Measurements from ENCODE around the gene PTPRF.

PTPRF gene

DNA sequence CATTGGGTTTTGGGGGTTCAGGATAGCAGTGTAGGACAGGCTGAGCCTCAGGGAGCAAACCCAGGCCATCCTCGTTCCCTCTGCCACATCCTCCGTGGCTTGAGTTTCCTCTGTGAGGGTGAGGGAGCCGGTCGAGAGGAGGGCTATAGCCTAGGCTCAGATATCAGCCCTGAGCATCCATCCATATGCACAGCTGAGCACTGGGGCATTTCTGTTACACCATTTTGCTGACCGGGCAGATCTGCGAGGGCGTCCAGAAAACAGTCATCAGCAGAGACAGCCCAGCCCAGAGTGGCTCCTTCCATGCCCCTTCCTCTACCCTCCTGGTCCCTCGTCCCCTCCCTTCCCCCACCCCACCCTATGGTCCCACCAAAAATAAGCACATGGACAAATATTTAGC, 53.5 kb downstream of the PTPRF start:
- DNase-seq: no peak

DNA sequence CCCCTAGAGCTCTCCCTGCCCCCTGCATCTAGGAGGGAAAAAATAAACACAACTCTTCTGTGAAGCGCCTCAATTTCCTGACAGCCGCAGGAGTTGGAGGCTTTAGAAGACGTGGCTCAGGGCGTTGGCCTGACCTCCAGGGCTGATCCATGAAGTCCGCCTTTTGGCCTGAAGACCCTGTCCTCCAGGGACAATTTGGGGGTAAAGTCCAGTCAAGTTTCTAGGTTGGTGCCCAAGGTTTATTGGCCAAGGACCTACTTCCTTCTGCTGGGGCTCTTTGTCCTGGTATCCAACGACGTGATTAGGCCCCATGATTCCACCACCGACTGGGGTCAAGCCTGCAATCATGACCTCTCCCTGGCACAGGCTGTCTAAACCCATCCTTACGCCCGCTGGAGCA, 54.9 kb downstream of the PTPRF start:
- no peak for DNase-seq

DNA sequence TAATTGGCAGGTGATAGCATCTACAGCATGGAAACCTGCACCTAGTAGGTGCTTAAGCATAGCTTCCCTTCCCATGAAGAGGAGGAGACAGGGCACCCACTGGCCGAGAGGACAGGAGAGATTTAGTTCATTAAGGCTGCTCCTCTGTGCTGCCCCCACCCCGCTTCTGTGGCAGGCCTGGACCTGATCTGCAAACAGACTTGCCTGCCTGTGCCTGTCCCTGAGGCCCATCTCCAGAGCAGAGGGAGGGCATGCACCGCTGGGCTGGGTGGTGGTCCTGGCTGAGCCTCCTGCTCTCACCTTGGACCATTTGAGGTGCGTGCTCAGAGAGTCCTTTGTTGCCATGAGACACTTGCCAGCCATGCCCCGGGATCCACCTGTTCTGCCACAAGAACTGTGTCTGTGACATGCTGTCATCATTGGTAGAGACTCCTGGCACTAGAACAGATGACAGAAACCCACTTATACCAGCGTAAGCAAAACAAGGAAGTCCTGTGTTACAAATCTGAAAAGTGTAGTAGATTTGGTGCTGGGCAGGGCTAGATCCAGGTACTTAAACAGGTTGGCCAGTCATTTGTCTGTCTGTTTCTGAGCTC, 55.6 kb downstream of the PTPRF start:
- no peak for DNase-seq

DNA sequence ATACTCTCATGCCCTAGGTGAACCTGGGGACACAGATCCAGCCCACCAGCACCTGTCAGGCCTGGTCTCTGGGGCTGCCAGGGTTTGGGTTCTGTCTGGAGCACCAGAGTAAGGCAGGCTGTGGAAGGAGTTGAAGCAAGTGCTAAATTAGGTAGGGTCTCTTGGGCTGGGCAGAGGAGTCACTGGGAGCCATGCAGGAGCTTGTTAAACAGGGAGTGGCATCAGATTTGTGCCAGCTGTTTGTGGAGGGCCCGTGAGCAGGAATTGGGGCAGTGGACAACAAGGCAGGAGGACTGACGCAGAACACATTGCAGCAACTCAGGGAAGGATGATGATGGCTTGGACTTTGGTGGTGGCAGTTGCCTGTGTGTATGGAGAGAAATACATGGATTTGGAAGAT, 56.3 kb downstream of the PTPRF start:
- no peak for DNase-seq

DNA sequence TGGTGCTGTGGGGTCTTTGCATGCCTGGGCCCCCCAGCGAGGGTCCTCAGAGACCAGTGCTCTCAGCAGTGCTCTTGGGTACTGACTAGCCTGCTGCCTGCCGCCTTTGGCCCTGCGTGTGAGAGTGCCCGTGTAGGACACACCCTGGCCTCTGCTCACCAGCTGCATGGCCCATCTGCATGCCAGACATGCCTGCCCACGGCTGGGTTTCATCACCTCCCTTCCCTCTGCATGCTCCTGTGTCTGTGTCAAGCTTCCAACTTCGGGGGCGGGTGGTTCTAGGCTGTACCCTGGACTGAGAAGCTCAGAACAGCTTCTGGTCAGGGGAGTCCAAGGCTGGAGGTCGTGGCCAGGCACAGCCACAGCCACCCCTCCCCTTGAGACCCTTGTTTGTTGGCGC, 56.9 kb downstream of the PTPRF start:
- DNase-seq: no peak

DNA sequence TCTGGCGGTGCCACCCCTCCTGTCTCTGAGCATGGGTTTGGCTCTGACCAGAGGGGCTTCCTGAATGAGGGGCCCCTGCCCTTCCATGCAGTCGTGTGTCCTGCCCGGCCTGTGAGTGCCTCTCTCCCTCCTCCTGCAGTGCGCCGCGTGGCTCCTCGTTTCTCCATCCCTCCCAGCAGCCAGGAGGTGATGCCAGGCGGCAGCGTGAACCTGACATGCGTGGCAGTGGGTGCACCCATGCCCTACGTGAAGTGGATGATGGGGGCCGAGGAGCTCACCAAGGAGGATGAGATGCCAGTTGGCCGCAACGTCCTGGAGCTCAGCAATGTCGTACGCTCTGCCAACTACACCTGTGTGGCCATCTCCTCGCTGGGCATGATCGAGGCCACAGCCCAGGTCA, 57.9 kb downstream of the PTPRF start:
- DNase-seq: no peak

DNA sequence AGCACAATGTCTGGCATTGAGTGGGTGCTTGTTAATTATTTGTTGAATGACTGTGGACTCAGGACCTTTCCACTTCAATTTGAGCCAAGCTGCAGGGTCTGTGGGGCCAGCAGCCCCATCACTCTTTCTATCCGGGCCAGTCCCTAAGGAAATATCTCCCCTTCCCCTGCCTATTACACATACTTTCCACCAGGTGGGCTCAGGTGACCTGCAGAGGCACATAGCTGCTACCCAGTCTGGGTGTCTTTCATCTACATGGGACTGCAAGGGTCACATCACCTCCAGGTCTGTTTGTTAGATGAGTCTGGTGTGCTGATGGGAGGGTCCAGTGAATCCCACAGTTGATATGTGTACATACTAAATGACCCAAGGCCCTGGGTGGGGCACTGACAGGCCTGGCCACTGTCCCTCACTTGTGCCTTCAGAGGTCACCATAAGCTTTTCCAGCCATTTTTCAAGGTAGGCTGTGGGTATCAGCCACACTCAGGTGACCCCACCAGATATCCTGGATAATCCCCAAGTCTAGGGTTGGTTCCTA, 59.8 kb downstream of the PTPRF start:
- DNase-seq: no peak

DNA sequence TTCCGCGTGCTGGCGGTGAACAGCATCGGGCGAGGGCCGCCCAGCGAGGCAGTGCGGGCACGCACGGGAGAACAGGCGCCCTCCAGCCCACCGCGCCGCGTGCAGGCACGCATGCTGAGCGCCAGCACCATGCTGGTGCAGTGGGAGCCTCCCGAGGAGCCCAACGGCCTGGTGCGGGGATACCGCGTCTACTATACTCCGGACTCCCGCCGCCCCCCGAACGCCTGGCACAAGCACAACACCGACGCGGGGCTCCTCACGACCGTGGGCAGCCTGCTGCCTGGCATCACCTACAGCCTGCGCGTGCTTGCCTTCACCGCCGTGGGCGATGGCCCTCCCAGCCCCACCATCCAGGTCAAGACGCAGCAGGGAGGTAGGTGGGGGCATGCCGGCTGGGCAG, 60.5 kb downstream of the PTPRF start:
- DNase-seq: no peak

DNA sequence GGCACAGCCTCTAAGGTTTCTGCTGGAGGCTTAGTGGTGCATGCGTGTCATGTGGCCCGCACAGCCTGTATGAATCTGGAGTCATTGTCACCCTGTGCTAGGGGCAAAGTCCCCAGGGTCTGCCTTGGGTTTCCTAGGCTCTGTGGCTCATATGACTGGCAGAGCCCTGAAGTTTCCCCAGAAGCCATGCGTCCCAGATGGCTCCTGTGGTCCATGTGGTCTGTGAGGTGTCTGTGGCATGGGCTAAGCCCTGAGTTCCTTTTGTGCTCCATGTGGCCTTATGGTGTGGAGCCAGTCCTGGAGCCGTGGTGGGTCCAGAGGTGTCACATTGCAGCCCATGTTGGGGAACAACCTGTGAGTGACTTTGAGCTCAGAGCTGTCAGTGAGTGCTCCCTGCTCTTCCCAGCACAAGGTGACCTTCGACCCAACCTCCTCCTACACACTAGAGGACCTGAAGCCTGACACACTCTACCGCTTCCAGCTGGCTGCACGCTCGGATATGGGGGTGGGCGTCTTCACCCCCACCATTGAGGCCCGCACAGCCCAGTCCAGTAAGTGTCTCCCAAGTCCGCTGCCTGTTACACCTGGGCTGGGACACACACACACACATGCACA, 61.5 kb downstream of the PTPRF start:
- DNase-seq: no peak

DNA sequence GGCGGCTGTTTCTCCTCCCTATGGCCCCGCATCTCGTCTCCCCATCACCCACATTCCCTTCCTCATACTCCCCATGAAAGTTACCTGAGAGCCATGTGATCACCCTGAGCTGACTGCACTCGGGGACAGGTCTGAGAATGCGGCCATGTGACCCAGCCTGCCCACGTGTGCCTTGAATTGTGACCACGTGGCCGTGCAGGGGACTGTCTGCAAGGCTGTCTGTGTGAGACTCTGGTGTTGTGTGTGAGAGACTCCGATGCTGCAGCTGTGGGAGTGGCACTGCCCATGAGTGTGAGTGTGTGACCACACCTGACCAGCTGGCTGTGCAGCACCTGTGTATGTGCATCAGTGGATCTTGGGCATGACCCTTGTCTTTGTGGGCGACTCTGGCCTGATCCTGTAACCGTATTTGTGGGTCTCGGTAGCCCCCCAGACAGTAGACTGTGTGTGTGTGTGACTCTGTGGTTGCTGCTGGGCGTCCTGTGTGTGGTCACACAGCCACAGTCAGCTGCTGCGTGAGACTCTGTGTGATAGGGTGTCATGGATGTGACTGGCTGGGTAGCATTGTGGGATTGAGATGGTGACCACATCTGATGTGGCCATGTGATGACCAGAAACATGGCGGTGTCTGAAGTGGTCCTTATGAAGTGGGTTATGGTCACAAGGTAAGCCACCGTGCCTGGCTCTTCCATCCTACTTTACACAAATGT, 62.4 kb downstream of the PTPRF start:
- no peak for DNase-seq

DNA sequence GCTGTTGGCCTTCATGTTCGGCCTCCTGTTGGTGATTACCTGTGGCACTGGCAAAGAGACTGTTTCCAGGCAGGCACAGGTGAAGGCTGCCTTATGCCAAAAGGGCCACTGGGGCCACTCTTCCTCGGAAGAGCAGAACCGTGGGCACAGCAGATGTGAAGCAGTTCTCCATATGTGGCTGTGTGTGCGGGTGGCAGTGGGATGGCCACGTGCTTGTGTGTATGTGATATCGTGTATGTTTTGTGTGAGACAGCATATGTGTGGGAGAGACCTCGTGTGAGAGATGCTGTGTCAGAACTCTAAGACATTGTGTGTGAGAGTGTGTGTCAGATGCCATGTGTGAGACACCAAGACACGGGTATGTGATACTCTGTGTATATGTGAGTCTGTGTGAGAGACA, 65.9 kb downstream of the PTPRF start:
- no peak for DNase-seq

DNA sequence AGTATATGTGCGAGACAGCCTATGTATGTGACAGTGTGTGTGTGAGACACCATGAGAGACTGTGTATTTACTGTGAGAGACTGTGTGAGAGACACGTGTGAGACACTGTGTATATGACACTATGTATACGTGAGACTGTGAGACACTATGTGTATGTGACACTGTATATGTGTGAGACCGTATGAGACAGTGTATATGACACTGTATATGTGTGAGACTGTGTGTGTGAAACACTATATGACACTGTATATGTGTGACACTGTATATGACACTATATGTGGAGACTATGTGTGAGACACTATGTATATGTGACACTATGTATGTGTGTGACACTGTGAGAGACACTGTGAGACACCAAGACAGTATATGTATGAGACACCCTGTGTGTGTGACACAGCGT, 66.3 kb downstream of the PTPRF start:
- no peak for DNase-seq

DNA sequence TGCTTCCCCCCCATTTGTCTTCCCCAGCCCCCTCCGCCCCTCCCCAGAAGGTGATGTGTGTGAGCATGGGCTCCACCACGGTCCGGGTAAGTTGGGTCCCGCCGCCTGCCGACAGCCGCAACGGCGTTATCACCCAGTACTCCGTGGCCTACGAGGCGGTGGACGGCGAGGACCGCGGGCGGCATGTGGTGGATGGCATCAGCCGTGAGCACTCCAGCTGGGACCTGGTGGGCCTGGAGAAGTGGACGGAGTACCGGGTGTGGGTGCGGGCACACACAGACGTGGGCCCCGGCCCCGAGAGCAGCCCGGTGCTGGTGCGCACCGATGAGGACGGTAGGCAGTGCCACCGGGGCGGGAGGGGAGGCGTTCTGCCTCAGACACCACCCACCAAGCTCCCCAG, 67.0 kb downstream of the PTPRF start:
- DNase-seq: no peak

DNA sequence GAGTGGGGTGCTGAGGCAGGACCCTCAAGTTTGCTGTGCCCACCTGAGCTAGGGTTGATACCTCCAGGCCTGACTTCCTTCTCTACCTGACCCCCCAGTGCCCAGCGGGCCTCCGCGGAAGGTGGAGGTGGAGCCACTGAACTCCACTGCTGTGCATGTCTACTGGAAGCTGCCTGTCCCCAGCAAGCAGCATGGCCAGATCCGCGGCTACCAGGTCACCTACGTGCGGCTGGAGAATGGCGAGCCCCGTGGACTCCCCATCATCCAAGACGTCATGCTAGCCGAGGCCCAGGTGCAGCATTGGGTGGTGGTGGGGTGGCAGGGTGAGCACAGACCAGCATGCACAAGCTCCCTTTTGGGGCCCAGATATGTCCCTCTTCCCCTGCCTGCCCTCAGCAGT, 67.9 kb downstream of the PTPRF start:
- DNase-seq: no peak

DNA sequence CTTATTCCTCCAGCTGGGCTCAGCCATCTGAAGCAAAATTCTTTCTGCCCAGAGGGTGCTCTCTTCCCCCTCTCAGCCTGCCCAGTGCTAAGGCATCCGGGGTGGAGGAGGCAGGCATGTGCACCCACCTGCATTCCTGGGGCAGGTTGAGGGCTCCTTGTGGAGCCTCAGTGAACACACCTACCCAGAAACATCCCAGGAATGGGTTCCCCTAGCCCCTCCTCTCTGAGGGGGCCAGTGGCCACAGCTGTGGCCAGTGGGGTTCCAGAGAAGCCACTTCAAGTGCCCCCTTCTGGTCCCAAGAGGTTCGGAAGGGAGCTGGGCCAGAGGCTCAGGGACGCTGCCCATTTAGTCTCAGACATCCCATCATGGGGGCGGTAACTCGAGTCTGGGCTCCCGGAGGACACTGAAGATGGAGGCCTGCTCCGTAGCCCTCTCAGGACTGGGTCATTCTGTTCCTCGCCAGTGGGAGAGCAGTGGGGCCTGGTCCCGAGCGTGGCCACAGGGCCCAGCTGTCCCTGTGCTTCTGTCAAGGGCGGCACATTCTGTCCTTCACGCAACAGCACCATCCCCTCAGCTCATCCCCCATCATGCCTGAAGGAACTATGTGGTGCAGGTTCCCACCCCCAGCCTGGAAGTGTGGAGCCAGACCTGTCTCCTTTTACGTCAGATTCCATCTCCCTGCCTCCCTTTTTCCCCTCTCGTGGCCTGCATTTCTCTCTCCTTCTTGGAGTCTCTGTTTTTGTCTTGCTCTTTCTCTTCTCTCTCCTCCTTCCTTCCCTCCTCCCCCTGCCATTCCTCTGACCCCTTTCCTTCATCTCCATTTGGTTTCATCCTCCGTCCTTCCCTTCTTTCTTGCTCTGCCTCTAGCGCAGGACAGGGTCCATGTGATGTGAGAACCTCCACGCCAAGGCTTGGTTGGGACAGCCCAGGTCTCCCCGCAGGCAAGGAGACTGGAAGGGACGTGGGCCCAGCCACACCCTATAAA, 69.6 kb downstream of the PTPRF start:
- DNase-seq: no peak

DNA sequence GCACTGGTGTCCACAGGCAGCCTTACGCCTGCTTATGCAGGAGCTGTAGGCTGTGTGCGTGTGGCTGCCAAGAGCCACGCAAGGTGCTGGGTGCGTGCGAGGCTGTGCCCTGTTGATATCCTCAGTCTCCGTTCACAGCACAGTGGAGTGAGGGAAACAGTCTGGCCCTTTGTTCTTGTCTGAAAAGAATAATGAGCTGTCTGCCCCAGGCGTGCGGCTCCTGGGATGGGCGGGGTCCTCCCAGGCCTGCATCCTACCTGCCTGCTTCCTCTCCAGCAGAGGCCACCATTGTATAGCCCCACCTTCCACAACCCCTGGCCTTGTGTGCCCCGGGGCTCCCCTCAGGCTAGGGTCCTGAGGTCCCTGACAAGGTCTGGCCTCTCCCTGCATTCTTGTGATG, 72.3 kb downstream of the PTPRF start:
- no peak for DNase-seq

DNA sequence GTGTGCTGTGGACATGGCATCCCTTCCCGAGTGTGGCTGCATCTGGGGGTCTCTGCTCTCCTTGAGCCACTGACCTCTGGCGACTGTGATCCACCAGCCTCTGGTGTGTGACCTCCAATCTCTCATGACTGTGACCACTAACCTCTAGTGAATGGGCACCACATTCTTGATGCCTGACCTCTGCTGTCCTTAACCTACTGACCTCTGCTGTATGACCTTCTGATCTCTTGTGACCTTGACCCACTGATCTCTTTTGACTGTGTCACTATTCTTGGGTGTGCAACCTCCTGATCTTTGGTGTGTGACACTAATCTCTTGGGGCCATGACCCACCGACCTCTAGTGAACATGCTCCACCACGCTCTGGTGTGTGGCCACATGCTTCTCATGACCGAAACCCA, 73.5 kb downstream of the PTPRF start:
- no peak for DNase-seq

DNA sequence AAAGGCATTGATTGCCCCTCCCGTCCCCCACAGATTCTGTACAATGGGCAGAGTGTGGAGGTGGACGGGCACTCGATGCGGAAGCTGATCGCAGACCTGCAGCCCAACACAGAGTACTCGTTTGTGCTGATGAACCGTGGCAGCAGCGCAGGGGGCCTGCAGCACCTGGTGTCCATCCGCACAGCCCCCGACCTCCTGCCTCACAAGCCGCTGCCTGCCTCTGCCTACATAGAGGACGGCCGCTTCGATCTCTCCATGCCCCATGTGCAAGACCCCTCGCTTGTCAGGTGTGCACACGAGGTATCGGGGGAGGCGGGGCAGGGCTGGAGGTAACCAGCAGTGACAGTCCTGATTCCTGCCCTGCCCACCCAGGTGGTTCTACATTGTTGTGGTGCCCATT, 74.5 kb downstream of the PTPRF start:
- no peak for DNase-seq

DNA sequence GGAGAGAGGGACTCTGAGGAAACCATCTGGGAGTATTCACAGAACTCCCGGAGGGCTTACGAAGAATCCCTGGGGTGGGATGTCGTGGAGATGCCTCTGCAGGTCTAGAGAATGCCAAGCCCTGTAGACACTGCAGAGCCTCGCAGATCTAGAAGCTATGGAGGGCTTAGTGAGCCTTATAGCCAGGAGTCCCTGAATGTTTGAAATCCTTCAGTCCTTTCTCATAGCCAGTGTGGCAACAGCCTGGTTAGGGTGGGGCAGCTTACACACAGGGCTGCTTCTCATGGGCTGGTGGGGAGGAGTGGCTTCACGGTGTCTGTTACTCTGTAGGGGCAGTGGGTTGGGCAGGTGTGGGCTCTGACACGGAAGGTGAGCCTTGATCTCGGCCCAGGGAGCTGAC, 75.1 kb downstream of the PTPRF start:
- DNase-seq: no peak

DNA sequence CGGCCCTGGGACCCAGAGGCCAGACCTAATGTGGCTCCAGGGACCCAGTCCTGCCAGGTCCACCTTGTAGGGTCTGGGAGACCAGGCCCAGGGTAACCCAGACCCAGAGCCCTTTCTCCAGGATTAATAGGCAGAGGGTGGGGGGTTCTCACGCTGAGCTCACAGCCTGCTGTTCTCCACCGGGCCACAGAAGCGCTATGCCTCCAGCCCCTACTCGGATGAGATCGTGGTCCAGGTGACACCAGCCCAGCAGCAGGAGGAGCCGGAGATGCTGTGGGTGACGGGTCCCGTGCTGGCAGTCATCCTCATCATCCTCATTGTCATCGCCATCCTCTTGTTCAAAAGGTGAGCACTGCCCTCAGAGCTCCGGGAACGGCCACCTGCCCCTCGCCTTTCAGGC, 75.9 kb downstream of the PTPRF start:
- DNase-seq: no peak

DNA sequence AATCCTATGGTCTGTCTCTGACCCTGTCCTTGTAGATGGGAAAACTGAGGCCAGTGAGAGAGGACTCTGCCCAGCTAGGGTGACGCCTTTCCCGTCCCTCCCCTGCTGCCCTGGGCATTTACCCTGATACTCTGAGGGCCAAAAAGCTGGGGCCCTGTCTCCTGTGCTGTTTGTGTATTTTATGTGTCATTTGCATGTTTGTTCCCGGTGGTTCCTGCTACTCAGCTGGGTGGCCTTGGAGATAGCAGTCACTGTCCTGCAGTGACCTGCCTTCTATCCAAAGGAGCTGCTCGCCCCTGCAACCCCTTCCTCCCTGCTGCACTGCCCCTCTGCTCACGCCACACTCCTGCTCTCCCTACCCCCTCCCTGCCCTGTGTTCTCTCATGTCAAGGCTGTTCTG, 78.1 kb downstream of the PTPRF start:
- no peak for DNase-seq

DNA sequence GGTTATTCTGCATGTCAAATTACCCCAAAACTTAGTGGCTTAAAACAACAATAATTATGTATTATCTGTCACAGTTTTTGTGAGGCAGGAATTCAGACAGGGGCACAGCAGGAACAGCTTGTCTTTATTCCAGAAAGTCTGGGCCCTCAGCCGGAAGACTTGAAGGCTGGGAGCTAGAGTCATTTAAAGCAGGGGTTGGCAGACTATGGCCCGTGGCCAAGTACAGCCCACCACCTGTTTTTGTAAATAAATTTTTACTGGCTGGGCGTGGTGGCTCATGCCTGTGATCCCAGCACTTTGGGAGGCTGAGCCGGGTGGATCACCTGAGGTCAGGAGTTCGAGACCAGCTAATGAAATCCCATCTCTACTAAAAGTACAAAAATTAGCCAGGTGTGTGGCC, 79.7 kb downstream of the PTPRF start:
- DNase-seq: no peak

DNA sequence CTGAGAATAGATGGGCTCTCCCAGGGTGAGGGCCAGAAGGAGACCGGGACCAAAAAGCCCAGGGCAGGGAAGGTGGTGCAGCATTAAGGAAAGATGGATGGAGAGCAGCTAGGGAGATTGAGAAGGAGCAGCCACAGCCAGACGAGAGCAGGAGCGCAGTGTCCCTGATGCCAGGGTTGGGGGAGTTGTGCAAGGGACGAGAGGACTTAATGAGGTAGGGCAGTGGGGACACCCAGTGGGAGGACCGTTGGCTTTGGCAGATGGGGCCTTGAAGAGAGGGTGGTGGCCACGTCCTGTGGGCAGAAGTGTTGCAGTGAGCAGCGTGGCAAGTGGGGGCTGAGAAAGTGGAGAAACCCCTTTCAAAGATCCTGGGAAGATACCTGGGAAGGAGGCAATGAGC, 81.3 kb downstream of the PTPRF start:
- DNase-seq: no peak

Data from activated CD4-positive, alpha-beta T cell treated with anti-CD3 and anti-CD28 coated beads, Interleukin-2, amount 50 U/mL, for 4 hours (primary cell).